HCT116 (cell line): ENCODE data around the gene ATG10.

Experiments
- EZH2 ChIP-seq: fragments of 200-600 bp; sonication (generic); IDR thresholded peaks from 2 replicates; pipeline ENCODE4 v1.6.1; 2017; ENCODE audit warnings: antibody characterized with exemption, mixed run types
- EZH2phosphoT487 ChIP-seq: fragments of 200-600 bp; IDR thresholded peaks from 2 replicates; pipeline ENCODE4 v1.6.1; 2018; ENCODE audit warnings: antibody characterized with exemption, borderline replicate concordance
- POLR2AphosphoS5 ChIP-seq: IDR thresholded peaks from 2 replicates; pipeline ENCODE4 v1.6.1; 2011; ENCODE audit warnings: mild to moderate bottlenecking, low read depth, low read length, moderate library complexity
- ZNF274 ChIP-seq: fragments of 200-500 bp; sonication (Bioruptor generic); IDR thresholded peaks from 2 replicates; pipeline ENCODE4 v1.6.1; 2014; ENCODE audit warnings: mild to moderate bottlenecking, low read depth, low read length, inconsistent platforms
- TF ChIP-seq, protein P1 (sequence below), 3 experiments: fragments of 200-600 bp in 1 of 3; sonication (generic) in 1 of 3; IDR thresholded peaks in 2 of 3; conservative IDR thresholded peaks in 1 of 3; 2 replicates each; pipeline ENCODE4 v1.5.1; 2012 to 2017; ENCODE audit warnings: low read depth in 2 of 3, low read length in 2 of 3, antibody characterized with exemption in 1 of 3, borderline replicate concordance in 1 of 3, control low read depth in 1 of 3, mild to moderate bottlenecking in 1 of 3, mixed read lengths in 1 of 3, mixed run types in 1 of 3, moderate library complexity in 1 of 3; ENCODE audit not compliant: insufficient read depth in 1 of 3

DNA sequence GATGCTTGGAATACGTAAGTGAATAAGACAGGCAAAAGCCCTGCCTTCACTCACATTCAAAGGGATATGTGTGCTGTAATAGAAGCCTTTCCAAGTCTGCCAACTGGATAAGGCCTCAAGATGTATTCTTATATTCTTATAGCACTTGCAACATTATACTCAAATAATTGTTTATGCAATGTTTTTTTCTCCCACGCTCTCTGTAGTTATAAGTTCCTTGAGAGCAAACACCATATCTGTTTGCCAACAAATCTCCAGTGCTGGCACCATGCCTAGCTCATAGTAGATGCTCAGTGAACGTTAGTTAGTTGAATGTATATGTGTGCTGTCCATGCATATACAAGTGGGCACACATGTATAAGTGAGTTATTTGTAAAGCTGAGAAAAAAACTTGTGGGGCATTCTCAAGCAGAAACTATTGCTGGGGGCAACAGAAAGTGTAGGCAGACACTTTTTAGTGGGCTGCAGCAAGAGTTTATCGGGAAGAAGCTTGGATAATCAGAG lies 181.2 kb downstream of the ATG10 start:
- no peak for TF ChIP-seq EZH2phosphoT487
- TF ChIP-seq EZH2, result no peak
- no peak for TF ChIP-seq POLR2AphosphoS5
- TF ChIP-seq, protein P1, sequence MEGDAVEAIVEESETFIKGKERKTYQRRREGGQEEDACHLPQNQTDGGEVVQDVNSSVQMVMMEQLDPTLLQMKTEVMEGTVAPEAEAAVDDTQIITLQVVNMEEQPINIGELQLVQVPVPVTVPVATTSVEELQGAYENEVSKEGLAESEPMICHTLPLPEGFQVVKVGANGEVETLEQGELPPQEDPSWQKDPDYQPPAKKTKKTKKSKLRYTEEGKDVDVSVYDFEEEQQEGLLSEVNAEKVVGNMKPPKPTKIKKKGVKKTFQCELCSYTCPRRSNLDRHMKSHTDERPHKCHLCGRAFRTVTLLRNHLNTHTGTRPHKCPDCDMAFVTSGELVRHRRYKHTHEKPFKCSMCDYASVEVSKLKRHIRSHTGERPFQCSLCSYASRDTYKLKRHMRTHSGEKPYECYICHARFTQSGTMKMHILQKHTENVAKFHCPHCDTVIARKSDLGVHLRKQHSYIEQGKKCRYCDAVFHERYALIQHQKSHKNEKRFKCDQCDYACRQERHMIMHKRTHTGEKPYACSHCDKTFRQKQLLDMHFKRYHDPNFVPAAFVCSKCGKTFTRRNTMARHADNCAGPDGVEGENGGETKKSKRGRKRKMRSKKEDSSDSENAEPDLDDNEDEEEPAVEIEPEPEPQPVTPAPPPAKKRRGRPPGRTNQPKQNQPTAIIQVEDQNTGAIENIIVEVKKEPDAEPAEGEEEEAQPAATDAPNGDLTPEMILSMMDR (IDR thresholded peaks at IDR 0.05 in 2 of 3, conservative IDR thresholded peaks at IDR 0.05 in 1 of 3; ENCODE audit: borderline replicate concordance in 1 of 3, insufficient read depth in 1 of 3, low read depth in 2 of 3, low read length in 2 of 3), result no peak
- no peak for TF ChIP-seq ZNF274
